ENCODE results near the gene ADARB2. TPM values are rescaled to one million over a fixed set of nuclear protein-coding genes. Genes with fewer than 3 reads are reported as not detected.
"Not testable (repeated sequence)": the region's sequence is repeated elsewhere in the genome, so short reads cannot be mapped to it uniquely, and the experiment has no call there.

Gene ADARB2
- total RNA-seq, 1 experiment from 2014 or later = not detected

DNA sequence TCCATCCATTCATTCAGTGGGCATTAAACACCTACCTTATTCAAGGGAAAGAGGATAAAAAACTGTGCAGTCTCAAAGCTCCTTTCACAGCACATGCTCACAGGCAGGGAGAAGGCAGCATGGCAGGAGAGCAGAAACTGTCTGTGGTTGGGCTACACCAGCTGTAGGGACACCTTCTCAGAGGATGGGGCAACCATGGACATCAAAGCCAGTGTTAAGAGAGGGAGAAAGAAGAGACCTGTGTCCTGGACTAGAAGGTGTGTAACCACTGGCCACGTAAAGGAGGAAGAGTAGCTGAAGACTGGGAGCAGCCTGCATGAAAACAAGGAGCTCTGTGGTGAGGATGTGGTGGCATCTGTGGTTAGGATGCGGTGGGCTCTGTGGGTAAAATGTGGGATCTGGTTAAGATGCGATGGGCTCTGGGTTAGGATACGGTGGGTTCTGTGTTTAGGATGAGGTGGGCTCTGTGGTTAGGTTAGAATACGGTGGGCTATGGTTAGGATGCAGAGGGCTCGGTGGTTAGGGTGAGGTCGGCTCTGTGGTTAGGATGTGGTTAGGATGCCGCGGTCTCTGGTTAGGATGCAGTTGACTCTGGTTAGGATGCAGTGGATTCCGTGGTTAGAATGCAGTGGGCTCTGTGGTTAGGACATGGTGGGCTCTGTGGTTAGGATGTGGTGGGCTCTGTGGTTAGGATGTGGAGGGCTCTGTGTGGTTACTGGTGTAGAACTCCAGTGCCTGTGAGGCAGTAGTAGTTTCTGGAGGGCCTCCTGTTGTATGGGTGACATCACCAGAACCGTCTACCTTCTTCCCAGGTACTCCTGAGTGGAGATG is 483.6 kb downstream of the ADARB2 start:
- no peak overlapping the region for H3K27ac Mint-ChIP-seq (ENCODE audit: unreplicated experiment)
- TF ChIP-seq, protein P1, sequence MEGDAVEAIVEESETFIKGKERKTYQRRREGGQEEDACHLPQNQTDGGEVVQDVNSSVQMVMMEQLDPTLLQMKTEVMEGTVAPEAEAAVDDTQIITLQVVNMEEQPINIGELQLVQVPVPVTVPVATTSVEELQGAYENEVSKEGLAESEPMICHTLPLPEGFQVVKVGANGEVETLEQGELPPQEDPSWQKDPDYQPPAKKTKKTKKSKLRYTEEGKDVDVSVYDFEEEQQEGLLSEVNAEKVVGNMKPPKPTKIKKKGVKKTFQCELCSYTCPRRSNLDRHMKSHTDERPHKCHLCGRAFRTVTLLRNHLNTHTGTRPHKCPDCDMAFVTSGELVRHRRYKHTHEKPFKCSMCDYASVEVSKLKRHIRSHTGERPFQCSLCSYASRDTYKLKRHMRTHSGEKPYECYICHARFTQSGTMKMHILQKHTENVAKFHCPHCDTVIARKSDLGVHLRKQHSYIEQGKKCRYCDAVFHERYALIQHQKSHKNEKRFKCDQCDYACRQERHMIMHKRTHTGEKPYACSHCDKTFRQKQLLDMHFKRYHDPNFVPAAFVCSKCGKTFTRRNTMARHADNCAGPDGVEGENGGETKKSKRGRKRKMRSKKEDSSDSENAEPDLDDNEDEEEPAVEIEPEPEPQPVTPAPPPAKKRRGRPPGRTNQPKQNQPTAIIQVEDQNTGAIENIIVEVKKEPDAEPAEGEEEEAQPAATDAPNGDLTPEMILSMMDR (IDR thresholded peaks at IDR 0.05; ENCODE audit: unreplicated experiment) = no peak
- intact Hi-C loops (cut with micrococcal nuclease; ENCODE audit: unreplicated experiment) = no loop called here
- no peak overlapping the region for H3K4me3 Mint-ChIP-seq (ENCODE audit: low read depth, unreplicated experiment)
- CTCF ChIA-PET = interaction anchor here (1.2 kb wide), 1 partner anchor 9 kb away, joined by 3 read pairs; no protein-coding TSS in a partner anchor
- H3K4me1 Mint-ChIP-seq (ENCODE audit: low read depth, unreplicated experiment) = no peaks in the 10 kb centered on the region
- peaks cover 93% of the 10 kb centered on the region for H3K27me3 Mint-ChIP-seq (ENCODE audit: unreplicated experiment)
- no TSS peak for BruUV-seq (replicated peaks)
- no peak for DNase-seq
- H3K9me3 Mint-ChIP-seq (ENCODE audit: low read depth, unreplicated experiment) = no peaks in the 10 kb centered on the region
- no peaks in the 10 kb centered on the region for H3K36me3 Mint-ChIP-seq (ENCODE audit: insufficient read depth, unreplicated experiment)

GRCh38 chr10:1251769-1252168 is 485.6 kb downstream of the ADARB2 start:
- CTCF ChIA-PET = no interaction called here
- Mint-ChIP-seq H3K36me3 (ENCODE audit: insufficient read depth, unreplicated experiment) (no peaks in the 10 kb centered on the region), H3K4me1 (ENCODE audit: low read depth, unreplicated experiment) (no peaks in the 10 kb centered on the region), H3K27me3 (ENCODE audit: unreplicated experiment) (peaks cover 89% of the 10 kb centered on the region), H3K4me3 (ENCODE audit: low read depth, unreplicated experiment) (no peak overlapping the region), H3K9me3 (ENCODE audit: low read depth, unreplicated experiment) (no peaks in the 10 kb centered on the region), H3K27ac (ENCODE audit: unreplicated experiment) (no peak overlapping the region)
- intact Hi-C loops (cut with micrococcal nuclease; ENCODE audit: unreplicated experiment) = no loop called here
- TF ChIP-seq, protein P1 (IDR thresholded peaks at IDR 0.05; ENCODE audit: unreplicated experiment) = no peak
- BruUV-seq (replicated peaks) = no TSS peak
- DNase-seq = no peak

DNA sequence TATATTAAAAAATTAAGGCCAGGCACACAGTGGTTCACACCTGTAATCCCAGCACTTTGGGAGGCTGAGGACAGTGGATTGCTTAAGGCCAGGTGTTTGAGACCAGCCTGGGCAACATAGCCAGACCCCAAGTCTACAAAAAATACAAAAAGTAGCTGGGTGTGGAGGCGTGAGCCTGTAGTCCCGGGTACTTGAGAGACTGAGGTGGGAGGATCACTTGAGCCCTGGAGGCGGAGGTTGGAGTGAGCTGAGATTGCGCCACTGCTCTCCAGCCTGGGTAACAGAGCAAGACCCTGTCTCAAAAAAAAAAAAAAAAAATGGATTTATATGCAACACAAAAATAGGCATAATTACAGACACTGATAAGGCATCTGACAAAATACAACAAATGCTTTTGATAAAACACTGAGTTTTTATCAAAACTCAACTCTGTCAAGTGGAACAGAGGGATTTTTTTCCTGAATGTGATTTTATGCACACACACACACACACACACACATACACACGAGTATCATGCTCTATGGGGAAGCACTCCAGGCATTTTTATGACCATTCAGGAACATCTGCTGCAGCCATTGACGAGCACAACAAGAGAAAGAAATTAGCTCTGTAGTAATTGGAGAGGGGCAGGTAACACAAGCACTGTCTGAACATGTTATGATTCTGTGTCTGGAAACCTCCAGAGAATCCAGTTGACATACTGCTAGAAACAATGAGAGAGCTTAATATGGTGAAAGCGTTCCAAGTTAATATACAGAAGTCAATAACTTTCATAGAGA is 488.0 kb downstream of the ADARB2 start:
- Mint-ChIP-seq H3K9me3 (ENCODE audit: low read depth, unreplicated experiment) (no peaks in the 10 kb centered on the region), H3K27ac (ENCODE audit: unreplicated experiment) (no peak overlapping the region), H3K4me1 (ENCODE audit: low read depth, unreplicated experiment) (no peaks in the 10 kb centered on the region), H3K27me3 (ENCODE audit: unreplicated experiment) (peaks cover 65% of the 10 kb centered on the region), H3K4me3 (ENCODE audit: low read depth, unreplicated experiment) (no peak overlapping the region), H3K36me3 (ENCODE audit: insufficient read depth, unreplicated experiment) (no peaks in the 10 kb centered on the region)
- intact Hi-C loops (cut with micrococcal nuclease; ENCODE audit: unreplicated experiment) = no loop called here
- no TSS peak for BruUV-seq (replicated peaks)
- CTCF ChIA-PET = interaction anchor here (0.7 kb wide), 1 partner anchor 28 kb away, joined by 4 read pairs; no protein-coding TSS in a partner anchor
- no peak for DNase-seq
- TF ChIP-seq, protein P1 (IDR thresholded peaks at IDR 0.05; ENCODE audit: unreplicated experiment) = no peak

GRCh38 chr10:1248262-1248630 is 489.1 kb downstream of the ADARB2 start:
- intact Hi-C loops (cut with micrococcal nuclease; ENCODE audit: unreplicated experiment); CTCF ChIA-PET; H3K9me3 Mint-ChIP-seq (ENCODE audit: low read depth, unreplicated experiment); H3K4me1 Mint-ChIP-seq (ENCODE audit: low read depth, unreplicated experiment); H3K27ac Mint-ChIP-seq (ENCODE audit: unreplicated experiment); H3K36me3 Mint-ChIP-seq (ENCODE audit: insufficient read depth, unreplicated experiment); DNase-seq; BruUV-seq (replicated peaks); H3K4me3 Mint-ChIP-seq (ENCODE audit: low read depth, unreplicated experiment): not testable (repeated sequence)
- H3K27me3 Mint-ChIP-seq (ENCODE audit: unreplicated experiment) = peaks cover 55% of the 10 kb centered on the region

All from Calu3 (cell line).